ENCODE data around the gene FAM170B.

GRCh38 chr10:49182776-49183175, 49.0 kb upstream of the FAM170B start:
- TF ChIP-seq, protein P1, sequence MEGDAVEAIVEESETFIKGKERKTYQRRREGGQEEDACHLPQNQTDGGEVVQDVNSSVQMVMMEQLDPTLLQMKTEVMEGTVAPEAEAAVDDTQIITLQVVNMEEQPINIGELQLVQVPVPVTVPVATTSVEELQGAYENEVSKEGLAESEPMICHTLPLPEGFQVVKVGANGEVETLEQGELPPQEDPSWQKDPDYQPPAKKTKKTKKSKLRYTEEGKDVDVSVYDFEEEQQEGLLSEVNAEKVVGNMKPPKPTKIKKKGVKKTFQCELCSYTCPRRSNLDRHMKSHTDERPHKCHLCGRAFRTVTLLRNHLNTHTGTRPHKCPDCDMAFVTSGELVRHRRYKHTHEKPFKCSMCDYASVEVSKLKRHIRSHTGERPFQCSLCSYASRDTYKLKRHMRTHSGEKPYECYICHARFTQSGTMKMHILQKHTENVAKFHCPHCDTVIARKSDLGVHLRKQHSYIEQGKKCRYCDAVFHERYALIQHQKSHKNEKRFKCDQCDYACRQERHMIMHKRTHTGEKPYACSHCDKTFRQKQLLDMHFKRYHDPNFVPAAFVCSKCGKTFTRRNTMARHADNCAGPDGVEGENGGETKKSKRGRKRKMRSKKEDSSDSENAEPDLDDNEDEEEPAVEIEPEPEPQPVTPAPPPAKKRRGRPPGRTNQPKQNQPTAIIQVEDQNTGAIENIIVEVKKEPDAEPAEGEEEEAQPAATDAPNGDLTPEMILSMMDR (conservative IDR thresholded peaks at IDR 0.05; ENCODE audit: low read depth, low read length), result no peak
- TF ChIP-seq EZH2 (IDR thresholded peaks at IDR 0.05; ENCODE audit: low read length, unreplicated experiment) (no peak), EZH2phosphoT487 (IDR thresholded peaks at IDR 0.05; ENCODE audit: borderline replicate concordance, low read length) (no peak)

All from PC-3 (cell line).